GM18873 (cell line): Measurements from ENCODE around the gene UNKL.
"Not testable (repeated sequence)": the region's sequence is repeated elsewhere in the genome, so short reads cannot be mapped to it uniquely, and the experiment has no call there.

Experiments used
- ATAC-seq: cut with Tn5 transposase; IDR thresholded peaks from one replicate; pipeline ENCODE4 v1.9.1; 2021; ENCODE audit warnings: mild to moderate bottlenecking, moderate library complexity, moderate number of reproducible peaks; ENCODE audit not compliant: unreplicated experiment, low FRiP score

Gene UNKL

DNA sequence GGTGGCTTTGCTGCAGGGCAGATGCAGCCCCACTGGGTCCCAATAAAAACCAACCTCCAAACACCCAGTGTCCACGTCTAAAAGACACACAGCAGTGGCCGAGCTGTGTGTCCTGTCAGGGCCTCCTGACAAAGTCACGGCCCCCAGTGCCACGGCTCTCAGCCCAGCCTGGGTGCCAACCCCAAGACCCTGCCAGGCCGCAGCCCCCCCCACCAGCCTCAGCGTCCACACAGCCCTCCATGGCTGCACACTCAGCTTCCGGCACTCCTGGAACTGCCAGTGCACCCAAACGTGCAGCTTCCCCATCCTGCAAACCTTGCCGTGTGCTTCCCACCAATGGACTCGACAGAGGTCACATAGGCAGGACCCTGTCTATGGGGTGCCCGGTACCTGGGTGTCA lies 33.5 kb upstream of the UNKL start:
- ATAC-seq = no peak

DNA sequence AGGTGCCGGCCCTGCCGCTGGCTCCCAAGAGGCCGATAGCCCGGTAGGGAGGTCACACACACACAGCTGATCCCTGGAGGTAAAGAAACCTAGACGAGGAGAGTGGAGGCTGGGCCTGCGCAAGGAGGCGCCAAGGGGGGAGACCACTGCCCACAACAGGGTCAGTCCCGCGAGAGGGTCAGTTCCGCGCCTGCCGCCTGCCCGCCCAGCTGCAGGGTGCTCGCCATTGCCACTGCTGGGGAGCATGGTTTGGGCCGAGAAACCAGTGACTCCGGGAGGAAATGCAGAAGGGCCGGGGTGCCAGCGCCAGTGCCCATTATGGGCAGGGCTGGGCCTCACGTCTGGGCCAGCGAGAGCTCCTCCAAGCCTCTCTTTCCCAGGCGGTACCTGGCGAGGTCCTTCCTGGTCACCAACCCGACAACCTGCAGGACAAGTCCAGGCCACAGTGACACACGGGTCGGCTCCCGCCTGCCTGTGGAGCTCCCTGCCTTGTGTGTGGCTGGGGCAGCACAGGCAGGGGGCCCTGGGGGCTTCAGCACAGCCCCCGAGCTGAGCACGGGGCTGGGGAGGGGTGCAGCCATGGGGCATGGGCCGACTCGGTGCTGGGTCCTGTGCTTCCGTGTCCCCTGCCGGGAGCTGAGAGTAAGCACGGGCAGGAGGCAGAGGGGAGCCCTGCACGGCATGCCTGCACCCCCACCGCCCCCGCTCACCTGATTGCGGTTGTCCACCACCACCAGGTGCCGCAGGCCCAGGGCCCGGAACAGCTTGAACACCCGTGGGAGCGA lies 32.0 kb upstream of the UNKL start:
- no peak for ATAC-seq

DNA sequence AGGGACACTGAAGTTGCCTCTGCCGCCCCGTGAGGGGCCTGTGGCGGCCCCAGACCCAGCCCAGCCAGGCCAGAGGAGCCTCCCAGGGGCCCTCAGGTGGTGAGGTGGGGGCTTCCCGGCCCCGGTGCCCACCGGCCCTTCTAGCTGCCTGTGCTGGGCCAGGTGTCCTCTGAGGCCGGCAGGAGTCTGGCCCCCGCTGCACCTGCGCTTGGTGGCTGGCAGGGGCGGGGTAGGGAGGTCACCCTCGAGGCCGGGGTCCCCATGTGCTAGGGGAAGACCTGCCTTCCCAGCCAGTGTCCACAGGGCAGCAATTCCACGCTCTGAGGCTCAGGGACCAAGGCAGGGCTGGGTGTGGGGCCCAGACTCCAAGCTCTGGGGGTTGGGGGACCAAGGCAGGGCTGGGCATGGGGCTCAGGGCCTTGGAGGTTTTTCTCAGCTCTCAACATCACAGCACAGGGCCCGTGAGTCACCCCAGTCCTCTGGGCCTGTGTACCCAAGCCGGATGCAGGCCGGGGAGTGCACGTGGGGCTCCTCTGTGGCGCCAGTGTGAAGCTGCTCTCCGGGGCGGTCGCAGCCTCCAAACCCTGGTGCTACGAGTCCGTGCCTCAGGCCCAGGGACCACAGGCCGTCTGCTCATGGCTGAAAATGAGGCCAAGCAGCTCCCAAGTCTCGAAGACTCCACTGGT lies 31.2 kb upstream of the UNKL start:
- ATAC-seq = no peak

DNA sequence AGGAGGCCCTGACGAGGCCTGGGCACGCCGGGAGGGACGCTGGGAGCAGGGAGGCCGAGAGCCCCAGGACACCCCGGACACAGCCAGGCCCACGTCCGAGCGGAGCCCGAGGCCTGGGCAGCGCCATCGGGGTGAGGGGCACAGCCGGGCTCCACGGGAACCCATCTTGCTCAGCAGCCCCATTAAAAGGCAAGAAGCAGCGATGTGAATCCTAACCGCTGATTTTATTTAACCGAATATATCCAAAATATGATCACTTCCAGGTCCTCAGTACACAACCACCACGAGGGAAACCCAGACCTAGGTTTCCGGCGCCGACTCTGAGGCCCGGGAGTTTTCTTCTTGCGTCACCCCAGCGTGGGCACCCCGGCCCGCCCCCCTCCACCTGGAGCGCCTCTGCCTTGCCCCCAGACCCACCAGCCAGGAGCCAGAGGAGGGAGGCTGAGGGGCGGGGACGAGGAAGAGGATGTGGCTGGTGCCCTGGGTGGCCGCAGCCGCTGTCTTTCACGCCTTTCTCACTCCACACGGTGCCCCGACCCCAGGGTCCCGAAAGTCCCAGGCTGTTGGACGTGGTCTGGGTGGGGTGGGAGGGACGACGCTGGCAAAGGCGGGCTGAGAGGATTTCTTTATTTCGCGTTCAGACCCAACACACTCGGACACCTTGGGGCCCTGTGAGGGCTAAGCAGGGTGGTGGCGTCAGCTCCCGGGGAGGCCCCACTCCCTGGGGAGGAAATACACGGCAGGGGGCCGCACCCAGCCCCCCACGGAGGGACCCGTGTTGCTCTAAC lies 30.4 kb upstream of the UNKL start:
- no peak for ATAC-seq

DNA sequence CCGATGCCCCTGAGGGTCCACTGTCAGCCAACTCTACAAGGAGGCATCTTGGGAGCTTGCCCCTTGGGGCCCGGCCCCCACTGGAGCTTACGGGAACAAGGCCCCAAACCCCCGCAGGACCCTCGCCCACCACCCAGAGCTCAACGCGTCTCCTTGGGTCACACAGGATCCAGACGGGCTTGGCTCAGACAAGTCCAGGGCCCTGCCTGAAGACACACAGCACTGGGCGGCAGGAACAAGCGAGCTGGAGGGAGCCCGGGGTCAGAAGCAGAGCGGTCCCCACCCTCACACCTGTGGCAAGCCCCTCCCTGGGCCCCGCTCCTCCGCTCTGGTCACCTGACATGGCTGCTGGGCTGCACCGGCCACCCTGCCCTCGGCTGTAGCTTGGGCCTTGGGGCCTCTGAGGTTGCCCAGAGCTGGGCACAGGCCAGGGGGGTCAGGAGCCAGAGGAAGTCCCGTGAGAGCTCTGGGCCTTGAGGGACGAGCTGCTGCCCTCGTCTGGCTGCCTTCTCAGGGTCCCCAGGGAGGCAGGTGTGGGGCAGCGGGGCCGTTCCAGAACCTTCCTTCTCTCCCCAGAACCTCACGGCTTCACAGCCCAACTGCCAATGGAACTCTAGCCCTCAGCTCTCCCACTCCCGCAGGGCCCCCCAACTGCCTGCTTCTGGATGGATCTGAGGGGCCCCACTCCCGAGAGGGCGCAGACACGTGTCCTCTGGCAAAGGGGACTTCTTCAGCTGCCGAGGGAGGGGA lies 29.7 kb upstream of the UNKL start, which contains the start of gene CCDC154:
Gene CCDC154 (minus strand): TSS at position 577 of the 750 bp plus-strand sequence. CDS start 234 bp downstream, at position 343.
- ATAC-seq = no peak

DNA sequence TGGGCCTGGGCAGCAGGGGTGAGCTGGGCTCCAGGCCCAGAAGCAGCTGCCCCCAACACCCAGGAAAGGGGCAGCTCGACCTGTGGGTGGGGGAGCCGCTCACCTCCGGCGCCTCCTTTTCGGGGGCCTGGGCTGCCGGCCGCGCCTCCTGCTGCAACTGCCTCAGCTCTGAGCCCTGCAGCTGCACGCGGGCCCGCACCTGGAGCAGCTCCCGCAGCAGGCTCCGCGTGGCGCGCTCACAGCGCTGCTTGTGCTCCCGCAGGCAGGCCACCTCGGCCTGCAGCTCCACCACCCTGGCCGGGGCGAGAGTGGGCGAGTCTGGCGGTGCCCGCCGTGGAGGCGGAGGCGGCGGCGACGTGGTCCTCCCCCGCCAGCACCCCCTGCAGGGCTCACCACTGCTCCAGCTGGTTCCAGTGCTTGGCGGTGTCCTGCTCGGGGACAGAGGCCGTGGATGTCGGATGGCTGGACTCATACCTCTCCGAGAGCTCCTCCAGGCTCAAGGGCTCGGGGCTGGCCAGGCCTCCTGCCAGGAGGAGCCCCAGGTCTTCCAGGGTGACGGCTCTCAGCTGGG lies 29.0 kb upstream of the UNKL start:
- ATAC-seq = no peak

DNA sequence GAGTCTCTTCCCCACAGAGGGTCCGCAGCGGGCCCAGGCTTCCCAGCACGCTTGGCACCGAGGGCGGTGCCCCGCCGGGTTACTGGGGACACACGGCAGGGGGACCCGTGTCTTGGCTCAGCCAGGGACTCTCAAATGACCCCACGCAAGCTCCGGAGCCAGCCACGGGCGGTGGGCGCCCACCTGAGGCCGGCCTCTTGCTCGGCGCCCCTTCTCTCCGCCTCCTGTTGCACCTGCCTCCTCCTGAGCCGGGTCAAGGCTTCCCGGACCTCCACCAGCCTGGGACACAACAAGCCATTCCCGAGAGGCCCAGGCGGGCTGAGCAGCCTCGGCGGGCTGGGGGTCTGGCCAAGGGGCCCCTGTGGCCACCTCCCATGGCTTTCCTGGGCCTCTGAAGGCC lies 28.2 kb upstream of the UNKL start:
- no peak for ATAC-seq

DNA sequence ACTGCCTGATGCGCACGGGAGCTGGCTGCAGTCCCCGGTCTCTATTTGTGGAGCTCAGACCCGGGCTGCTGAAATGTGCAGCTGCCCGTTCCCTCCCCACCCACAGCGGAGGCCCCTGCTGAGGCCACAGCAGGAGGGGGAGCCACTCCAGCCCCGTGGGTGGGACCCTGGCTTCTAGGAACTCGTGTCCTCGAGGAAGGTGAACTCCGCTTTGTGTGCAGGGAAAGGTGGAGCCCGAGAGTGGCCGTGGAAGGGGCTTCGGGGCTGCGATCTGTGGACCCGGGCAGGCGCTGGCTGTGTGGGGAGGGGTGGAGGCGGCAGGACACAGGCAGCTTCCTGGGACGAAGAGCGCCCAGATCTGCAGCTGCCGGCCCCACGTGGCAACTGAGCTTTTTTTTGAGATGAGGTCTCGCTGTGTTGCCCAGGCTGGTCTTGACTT lies 26.9 kb upstream of the UNKL start:
- no peak for ATAC-seq

DNA sequence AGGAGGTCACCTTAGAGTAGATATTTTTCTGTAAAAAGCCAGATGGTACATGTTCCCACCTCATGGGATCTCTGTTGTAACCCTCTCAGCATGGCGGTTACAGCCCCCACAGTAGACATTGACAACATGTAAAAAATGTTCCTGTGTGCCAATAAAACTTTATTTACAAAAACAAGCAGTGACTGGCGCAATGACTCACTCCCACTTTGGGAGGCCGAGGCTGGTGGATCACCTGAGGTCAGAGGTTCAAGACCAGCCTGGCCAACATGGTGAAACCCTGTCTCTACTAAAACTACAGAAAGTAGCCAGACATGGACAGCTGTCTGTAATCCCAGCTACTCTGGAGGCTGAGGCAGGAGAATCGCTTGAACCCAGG lies 25.2 kb upstream of the UNKL start:
- ATAC-seq = not testable (repeated sequence)

DNA sequence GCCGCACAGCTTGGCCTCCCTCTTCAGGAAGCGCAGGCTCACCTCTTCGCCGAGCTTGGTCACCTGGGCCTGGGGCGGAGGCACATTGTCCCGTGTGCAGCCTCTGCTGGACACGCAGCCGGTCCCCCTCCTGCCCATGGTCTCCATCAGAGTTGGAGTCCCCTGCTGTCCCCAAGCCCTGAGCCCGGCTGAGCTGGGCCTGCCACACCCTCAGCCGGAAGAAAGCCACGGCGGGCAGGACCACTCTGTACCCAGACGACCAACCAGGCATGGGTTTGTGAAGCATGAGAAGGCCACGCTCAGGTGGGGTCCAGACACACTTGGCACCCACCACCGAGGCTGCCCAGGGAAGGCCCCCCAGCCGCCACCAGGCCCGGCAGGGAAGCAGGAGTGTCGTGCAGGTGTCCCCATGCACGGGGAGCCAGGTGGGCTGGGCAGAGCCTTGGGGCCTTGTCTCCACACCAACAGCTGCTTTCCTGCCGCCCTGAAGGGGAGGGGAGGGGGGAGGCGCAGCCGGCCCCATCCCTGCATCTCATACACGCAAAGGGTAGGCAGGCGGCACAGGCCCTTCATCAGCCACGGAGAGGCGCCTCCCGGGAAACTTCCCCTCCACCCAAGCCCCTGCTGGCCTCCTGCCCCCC lies 24.7 kb upstream of the UNKL start:
- no peak for ATAC-seq

DNA sequence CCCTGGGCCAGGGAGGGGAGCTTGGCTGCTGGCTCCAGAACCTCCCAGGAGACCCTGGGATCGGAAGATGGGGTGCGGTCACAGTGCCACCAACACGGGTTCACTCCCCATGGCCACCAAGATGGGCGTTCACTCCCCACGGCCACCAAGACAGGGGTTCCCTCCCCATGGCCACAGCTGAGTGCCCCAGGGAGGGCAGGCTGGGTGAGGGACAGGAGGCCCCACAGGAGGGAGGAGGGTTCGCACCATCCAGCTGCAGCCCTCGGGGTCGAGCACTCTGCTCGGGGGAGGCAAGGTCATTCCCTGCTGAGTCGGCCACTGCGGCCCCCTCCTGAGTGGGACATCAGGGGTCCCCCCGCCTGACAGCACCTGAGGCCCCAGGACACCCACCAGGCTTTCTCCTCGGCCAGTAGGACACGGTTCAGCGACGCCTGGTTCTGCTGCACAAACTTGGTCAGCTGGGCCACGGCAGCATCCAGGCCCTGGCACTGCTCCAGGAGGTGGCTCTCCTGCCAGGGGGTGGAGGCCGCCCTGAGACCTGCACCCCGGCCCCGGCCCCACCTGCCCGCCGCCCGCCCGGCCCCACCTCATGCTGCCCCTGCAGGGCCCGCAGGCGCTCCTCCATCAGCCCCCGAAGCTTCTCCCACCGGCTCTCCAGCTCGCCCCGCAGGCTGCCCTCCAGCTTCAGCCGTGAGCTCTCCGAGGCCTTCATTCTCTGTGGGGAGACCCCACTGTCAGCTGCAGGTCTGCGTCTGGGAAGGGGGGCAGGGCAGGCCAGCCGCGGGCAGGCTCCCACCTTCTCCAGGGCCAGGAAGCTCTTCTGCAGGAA lies 23.9 kb upstream of the UNKL start:
- no peak for ATAC-seq

DNA sequence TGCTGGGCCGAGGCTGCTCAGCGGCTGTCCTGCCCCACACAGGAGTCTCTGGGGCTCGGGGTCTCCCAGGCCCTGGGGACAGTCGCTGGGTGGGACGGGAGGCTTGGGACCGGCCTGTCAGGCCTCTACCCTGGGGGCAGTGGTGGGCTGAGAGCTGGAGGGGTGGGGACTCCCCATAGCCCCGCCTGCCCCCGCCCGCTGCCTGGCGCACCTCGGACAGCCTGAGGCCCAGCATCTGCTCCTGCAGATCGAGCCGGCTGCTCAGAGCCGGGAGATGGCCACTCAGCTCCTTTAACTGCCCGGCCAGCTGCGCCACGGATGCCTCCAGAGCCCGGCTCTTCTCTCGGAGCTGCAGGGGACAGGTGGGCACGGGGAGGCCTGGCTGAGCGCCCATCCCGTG lies 23.1 kb upstream of the UNKL start:
- ATAC-seq = no peak

DNA sequence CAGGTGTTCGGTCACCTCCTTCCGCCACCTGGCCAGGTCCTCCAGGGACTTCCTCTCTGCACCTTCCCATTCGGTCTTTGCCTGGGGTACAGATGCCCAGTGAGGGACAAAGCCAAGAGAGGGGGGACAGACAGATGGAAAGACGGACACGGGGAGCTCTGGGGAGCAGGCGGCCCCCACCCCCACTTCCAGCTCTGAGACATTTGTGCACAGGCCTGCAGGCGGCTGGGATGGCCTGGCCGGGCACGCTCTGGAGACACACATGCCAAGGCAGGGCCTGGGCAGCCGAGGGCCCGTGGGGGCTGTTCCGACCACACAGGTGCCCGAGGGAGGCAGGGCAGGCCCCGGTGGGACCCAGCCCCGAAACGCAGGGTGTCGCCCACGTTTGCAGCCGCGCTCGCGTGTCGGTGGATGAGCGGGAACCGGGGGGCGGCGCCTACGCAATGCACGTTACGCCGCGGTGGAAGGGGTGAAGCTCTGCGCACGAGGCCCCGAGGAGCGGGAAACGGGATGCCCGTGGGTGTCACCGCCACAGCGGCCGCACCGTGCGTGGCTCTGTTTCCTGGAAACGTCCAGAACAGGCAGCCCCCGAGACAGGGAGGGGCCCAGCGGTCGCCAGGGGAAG lies 22.3 kb upstream of the UNKL start:
- no peak for ATAC-seq

DNA sequence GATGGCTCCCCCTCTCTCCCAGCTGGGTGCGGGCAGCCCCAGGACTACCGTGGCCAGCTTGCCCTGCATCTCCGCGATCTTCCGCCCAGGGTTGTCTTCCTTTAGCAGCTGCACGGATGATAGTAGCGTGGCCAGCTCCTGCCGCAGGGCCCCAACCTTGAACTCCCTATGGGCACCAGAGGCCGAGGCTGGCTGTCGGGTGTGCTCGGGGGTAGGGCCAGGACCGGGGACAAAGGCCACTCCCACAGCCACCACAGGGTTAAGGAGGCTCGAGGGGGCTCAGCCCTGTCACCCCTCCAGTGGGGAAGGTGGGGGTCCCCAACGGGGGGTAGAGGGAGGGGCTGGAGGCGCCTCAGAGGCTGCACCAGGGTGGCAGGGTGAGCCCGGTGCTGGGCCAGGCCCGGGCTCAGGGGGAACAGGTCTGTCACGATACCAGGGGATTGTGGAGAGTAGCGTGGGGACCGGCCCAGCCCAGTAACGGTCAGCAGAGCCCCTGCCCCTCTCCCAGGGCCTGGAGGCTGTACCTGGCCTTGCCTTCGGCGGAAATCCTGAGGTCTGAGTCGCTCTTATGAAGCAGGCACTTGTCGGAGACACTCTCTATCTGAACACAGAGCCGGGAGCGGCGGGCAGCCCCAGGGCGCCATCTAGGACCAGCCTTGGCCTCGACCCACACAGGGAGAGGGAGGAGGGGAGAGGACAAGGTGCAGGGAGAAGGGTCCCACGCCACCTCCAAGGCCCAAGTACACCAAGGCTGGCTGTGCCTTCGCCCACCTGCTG lies 21.6 kb upstream of the UNKL start:
- no peak for ATAC-seq

DNA sequence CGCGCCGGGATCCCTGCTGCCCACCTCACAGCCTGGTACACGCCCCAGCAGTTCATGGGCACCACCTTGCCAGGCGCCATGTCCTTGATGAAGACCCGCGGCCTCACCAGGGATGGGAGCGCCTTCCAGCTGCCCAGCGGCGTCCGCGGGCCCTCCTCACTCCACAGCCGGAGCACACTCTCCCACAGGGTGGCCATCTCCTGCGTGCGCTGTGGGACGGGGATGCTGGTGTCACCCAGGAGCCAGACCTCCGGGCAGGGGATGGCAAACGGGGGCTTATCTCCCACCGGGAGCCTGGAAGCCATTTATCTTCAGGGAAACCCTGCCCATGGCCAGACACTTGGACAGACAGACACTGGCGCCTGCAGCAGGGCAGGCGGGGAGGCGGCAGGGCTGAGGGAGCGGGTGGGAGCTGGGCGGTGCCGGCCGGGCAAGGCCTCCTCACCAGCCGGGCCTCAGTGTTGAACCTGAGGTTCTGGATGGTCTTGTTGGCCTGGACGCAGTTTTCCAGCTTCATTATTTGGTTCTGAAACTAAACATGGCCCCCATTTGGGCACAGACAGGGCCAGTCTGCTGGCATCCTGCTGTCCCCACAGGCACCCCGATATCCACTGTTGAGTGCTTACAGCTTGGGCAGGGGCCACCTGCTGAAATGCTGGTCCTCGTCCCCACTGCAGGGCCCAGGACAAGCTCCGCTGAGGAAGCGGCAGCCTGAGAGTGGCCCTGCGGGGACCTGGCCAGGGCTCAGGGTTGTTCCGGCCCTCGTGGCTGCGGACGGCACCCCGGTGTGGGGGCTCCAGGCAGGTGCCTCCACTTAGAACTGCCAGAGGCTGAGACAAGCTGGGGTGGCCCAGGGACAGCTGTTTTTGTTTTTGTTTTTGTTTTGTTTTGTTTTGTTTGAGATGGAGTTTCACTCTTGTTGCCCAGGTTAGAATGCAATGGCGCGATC lies 20.4 kb upstream of the UNKL start:
- ATAC-seq = no peak

DNA sequence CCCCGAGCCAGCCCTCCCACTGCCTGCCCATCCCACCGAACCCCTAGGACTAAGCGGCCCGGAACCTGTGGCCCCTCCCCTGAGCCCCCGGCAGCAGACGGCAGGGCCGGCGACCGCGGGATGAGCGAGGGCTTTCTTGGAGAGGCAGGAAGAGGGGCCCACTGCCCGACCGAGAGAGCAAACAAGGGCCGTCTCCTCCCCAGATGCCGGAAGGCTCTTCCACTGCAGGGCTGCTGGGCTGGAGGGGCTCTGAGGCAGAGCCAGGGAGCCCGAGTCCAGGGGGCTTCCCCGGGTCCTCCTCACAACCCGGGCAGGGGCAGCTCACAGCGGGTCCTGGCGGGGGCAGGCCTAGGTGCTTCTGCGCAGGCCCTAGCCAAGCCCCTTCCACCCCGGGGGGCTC lies 19.3 kb upstream of the UNKL start:
- no peak for ATAC-seq

DNA sequence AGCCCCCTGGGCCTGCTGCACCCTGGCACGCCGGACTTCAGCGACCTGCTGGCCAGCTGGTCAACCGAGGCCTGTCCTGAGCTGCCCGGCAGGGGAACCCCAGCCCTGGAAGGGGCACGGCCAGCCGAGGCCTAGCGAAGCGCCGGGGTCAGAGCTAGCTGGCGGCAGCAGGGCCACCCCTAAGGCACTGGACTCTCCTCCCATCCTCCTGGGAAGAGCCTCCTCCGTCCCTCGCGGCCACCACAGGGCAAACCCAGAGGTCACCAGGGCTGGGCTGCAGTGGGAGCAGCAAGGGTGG lies 18.7 kb upstream of the UNKL start:
- ATAC-seq = no peak
